ENCODE data around the gene POGK. TPM values are rescaled to one million over a fixed set of nuclear protein-coding genes. Genes with fewer than 3 reads are reported as not detected.

POGK gene
- total RNA-seq, 1 donor from 2014 or later, result 60.3 TPM

- Mint-ChIP-seq H3K27ac (ENCODE audit: unreplicated experiment) (no peak overlapping the region), H3K4me1 (ENCODE audit: low read depth, unreplicated experiment) (no peaks in the 10 kb centered on the region), H3K4me3 (ENCODE audit: unreplicated experiment) (no peak overlapping the region), H3K9me3 (ENCODE audit: unreplicated experiment) (no peaks in the 10 kb centered on the region), H3K27me3 (ENCODE audit: unreplicated experiment) (no peaks in the 10 kb centered on the region), H3K36me3 (ENCODE audit: unreplicated experiment) (peaks cover 3% of the 10 kb centered on the region)
- no peak for DNase-seq
- TF ChIP-seq, protein P1, sequence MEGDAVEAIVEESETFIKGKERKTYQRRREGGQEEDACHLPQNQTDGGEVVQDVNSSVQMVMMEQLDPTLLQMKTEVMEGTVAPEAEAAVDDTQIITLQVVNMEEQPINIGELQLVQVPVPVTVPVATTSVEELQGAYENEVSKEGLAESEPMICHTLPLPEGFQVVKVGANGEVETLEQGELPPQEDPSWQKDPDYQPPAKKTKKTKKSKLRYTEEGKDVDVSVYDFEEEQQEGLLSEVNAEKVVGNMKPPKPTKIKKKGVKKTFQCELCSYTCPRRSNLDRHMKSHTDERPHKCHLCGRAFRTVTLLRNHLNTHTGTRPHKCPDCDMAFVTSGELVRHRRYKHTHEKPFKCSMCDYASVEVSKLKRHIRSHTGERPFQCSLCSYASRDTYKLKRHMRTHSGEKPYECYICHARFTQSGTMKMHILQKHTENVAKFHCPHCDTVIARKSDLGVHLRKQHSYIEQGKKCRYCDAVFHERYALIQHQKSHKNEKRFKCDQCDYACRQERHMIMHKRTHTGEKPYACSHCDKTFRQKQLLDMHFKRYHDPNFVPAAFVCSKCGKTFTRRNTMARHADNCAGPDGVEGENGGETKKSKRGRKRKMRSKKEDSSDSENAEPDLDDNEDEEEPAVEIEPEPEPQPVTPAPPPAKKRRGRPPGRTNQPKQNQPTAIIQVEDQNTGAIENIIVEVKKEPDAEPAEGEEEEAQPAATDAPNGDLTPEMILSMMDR (IDR thresholded peaks at IDR 0.05; ENCODE audit: partially characterized antibody, unreplicated experiment), result no peak
Measured at GRCh38 chr1:166900987-166901386, 61.7 kb downstream of the POGK start.

GRCh38 chr1:166902279-166902678 lies 63.0 kb downstream of the POGK start:
- H3K27me3 Mint-ChIP-seq (ENCODE audit: unreplicated experiment), result no peaks in the 10 kb centered on the region
- DNase-seq, result no peak
- H3K4me1 Mint-ChIP-seq (ENCODE audit: low read depth, unreplicated experiment), result no peaks in the 10 kb centered on the region
- no peaks in the 10 kb centered on the region for H3K9me3 Mint-ChIP-seq (ENCODE audit: unreplicated experiment)
- TF ChIP-seq, protein P1 (IDR thresholded peaks at IDR 0.05; ENCODE audit: partially characterized antibody, unreplicated experiment), result no peak
- H3K36me3 Mint-ChIP-seq (ENCODE audit: unreplicated experiment), result no peaks in the 10 kb centered on the region
- H3K27ac Mint-ChIP-seq (ENCODE audit: unreplicated experiment), result no peak overlapping the region
- H3K4me3 Mint-ChIP-seq (ENCODE audit: unreplicated experiment), result no peak overlapping the region

DNA sequence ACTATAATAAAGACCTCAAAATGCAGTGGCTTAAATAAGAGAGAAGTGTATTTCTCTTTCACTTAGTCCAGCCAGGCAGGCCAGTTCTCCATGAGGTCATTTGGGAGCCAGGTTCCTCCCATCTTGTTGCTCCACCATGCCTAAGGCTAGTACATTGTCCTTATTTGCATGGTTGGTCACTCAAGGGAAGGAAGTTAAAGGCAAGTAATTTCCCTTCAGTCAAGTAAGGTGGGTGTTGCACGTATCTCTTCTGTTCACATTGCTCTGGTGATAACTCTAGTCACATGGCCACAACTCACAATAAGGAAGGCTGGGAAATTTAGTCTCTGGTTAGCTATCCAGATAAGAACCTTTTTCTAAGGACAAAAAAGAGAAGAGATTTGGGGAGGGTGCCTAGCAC lies 64.0 kb downstream of the POGK start:
- DNase-seq, result no peak
- H3K9me3 Mint-ChIP-seq (ENCODE audit: unreplicated experiment), result no peaks in the 10 kb centered on the region
- TF ChIP-seq, protein P1 (IDR thresholded peaks at IDR 0.05; ENCODE audit: partially characterized antibody, unreplicated experiment), result no peak
- H3K36me3 Mint-ChIP-seq (ENCODE audit: unreplicated experiment), result no peaks in the 10 kb centered on the region
- H3K27ac Mint-ChIP-seq (ENCODE audit: unreplicated experiment), result no peak overlapping the region
- H3K4me1 Mint-ChIP-seq (ENCODE audit: low read depth, unreplicated experiment), result no peaks in the 10 kb centered on the region
- H3K27me3 Mint-ChIP-seq (ENCODE audit: unreplicated experiment), result no peaks in the 10 kb centered on the region
- H3K4me3 Mint-ChIP-seq (ENCODE audit: unreplicated experiment), result no peak overlapping the region

DNA sequence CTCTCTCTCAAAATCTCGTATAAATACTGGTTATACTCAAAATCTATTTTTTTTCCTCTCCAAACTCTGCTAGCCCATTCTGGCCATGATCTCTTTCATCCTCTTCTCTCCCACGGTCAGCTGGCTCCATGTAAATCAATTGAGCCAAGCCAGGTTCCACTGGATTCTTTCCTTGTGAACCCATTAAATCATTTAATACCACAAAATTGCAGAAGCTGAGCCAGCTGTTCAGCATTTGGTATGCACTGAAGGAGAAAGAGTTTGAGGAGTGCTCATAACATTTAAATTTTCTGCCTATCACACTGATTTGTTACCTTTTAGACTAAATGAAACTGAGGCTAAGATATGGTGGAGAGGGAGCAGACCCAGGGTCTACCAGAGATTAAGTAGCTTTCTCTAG lies 65.9 kb downstream of the POGK start:
- no peak overlapping the region for H3K27ac Mint-ChIP-seq (ENCODE audit: unreplicated experiment)
- no peaks in the 10 kb centered on the region for H3K4me1 Mint-ChIP-seq (ENCODE audit: low read depth, unreplicated experiment)
- DNase-seq, result no peak
- H3K27me3 Mint-ChIP-seq (ENCODE audit: unreplicated experiment), result no peaks in the 10 kb centered on the region
- H3K4me3 Mint-ChIP-seq (ENCODE audit: unreplicated experiment), result no peak overlapping the region
- H3K9me3 Mint-ChIP-seq (ENCODE audit: unreplicated experiment), result no peaks in the 10 kb centered on the region
- TF ChIP-seq, protein P1 (IDR thresholded peaks at IDR 0.05; ENCODE audit: partially characterized antibody, unreplicated experiment), result no peak
- H3K36me3 Mint-ChIP-seq (ENCODE audit: unreplicated experiment), result no peaks in the 10 kb centered on the region

DNA sequence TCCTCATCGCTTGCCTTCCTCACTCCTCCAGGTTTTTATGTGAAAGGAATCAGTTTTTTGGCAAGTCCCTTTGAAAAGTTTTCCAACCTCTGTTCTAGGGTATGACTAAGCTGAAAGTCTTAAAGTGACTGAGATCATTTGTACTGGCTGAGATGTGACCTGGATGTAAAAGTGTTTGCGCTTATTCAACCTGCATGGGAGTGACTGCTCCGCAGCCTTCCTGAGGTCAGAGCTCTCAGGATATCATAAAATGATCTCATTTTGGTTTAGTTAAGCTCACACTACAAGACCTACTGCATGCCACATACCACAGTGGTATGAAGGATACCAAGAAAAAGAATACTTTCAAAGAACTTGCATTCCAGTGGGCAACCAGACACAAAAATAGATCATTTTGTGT lies 66.6 kb downstream of the POGK start:
- H3K9me3 Mint-ChIP-seq (ENCODE audit: unreplicated experiment), result no peaks in the 10 kb centered on the region
- no peaks in the 10 kb centered on the region for H3K36me3 Mint-ChIP-seq (ENCODE audit: unreplicated experiment)

More for the DNA sequence above, 66.6 kb downstream of the POGK start:
- no peak overlapping the region for H3K4me3 Mint-ChIP-seq (ENCODE audit: unreplicated experiment)
- DNase-seq, result no peak
- TF ChIP-seq, protein P1 (IDR thresholded peaks at IDR 0.05; ENCODE audit: partially characterized antibody, unreplicated experiment), result no peak
- no peaks in the 10 kb centered on the region for H3K4me1 Mint-ChIP-seq (ENCODE audit: low read depth, unreplicated experiment)
- no peaks in the 10 kb centered on the region for H3K27me3 Mint-ChIP-seq (ENCODE audit: unreplicated experiment)
- no peak overlapping the region for H3K27ac Mint-ChIP-seq (ENCODE audit: unreplicated experiment)

Other genes starting within 250 kb of the POGK start
- 15.9 TPM for gene TADA1, start 36.8 kb downstream of the POGK start, total RNA-seq (ENCODE audit: unreplicated experiment)
- 0.56 TPM for gene ILDR2, start 136.1 kb downstream of the POGK start, total RNA-seq (ENCODE audit: unreplicated experiment)
- gene MAEL, start 149.8 kb downstream of the POGK start, total RNA-seq (ENCODE audit: unreplicated experiment), result not detected